HG02852 (cell line): Measurements from ENCODE around the gene DHH.
"Not testable (repeated sequence)": the region's sequence is repeated elsewhere in the genome, so short reads cannot be mapped to it uniquely, and the experiment has no call there.

ENCODE experiments used
- ATAC-seq: cut with Tn5 transposase; IDR thresholded peaks from one replicate; pipeline ENCODE4 v1.9.1; 2021; ENCODE audit warnings: mild to moderate bottlenecking, moderate library complexity; ENCODE audit not compliant: unreplicated experiment

Gene DHH

GRCh38 chr12:49079793-49080192, 14.8 kb downstream of the DHH start:
- ATAC-seq = no peak

DNA sequence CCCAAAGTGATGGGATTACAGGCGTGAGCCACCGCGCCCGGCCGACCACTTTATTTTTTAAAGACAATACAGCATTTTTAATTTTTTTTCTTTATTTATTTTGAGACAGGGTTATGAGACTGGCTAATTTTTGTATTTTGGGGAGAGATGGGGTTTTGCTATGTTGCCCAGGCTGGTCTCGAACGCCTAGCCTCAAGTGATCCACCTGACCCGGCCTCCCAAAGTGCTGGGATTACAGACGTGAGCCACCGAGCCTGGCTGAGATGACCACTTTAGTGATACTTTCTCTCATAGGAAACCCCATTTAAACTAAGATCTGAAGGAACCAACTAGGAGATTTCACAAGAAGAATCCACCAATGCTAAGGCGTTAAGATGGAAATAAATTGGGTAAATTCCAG, 23.6 kb downstream of the DHH start:
- ATAC-seq = no peak

GRCh38 chr12:49069507-49070346, 24.9 kb downstream of the DHH start, which contains the start of gene RHEBL1:
Gene RHEBL1, minus strand, starts transcription at chr12:49069979. Its CDS starts 194 bp downstream, at chr12:49069785.
- peak; percentile 99 for ATAC-seq

GRCh38 chr12:49068879-49069506, 25.6 kb downstream of the DHH start:
- ATAC-seq = no peak

- no peak for ATAC-seq
These were observed 28.5 kb downstream of the DHH start for GRCh38 chr12:49066120-49066519.

DNA sequence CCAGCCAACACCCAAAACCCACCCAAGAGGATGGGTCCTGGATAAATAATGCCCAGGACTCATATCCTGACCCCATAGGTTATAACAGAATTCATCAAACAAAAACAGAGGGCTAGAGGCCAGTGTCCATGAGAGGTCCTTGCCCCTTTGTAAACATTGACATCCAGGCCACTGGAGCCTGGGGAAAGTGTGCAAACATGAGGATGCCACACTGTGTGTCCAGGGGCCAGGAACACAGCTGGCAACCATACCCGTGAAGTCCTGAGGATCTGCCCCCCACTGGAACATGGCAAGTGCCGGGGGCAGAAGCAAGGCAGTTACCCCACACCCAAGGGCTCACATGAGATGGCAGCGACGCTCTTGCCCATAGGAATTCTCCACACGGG, 29.8 kb downstream of the DHH start:
- no peak for ATAC-seq

DNA sequence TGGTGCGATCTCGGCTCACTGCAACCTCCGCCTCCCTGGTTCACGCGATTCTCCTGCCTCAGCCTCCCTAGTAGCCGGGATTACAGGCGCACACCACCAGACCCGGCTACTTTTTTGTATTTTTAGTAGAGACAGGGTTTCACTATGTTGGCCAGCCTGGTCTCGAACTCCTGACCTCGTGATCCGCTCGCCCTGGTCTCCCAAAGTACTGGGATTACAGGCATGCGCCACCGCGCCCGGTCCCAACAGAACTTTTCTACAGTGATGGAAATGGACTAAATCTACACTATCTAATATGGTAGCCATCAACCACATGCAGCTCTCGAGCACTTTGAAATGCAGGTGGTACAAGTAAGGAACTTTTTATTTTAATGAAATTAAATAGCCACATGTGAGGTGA, 32.7 kb downstream of the DHH start:
- ATAC-seq = not testable (repeated sequence)

DNA sequence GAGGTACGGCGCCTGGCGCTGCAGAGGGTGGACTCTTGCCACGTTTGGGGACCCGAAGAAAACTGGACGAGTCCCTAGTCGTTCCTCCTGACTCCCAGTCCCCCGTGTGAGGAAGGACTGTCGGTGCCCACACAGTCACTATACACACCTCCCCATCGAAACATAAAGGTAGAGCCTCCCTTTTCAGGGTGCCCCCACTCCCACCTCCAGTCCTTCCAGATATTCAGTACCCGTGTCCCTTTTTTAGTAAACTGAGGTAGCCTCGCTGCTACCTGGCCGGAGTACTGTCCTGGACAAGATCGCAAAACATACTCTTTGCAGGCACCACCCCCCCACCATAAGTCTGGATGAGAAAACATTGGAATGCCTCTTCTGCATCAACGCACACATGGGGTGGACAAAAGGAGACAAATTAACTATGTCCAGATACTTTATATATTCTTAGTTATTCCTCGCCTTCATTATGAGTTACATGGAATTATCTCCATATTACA, 33.4 kb downstream of the DHH start:
- ATAC-seq = no peak

DNA sequence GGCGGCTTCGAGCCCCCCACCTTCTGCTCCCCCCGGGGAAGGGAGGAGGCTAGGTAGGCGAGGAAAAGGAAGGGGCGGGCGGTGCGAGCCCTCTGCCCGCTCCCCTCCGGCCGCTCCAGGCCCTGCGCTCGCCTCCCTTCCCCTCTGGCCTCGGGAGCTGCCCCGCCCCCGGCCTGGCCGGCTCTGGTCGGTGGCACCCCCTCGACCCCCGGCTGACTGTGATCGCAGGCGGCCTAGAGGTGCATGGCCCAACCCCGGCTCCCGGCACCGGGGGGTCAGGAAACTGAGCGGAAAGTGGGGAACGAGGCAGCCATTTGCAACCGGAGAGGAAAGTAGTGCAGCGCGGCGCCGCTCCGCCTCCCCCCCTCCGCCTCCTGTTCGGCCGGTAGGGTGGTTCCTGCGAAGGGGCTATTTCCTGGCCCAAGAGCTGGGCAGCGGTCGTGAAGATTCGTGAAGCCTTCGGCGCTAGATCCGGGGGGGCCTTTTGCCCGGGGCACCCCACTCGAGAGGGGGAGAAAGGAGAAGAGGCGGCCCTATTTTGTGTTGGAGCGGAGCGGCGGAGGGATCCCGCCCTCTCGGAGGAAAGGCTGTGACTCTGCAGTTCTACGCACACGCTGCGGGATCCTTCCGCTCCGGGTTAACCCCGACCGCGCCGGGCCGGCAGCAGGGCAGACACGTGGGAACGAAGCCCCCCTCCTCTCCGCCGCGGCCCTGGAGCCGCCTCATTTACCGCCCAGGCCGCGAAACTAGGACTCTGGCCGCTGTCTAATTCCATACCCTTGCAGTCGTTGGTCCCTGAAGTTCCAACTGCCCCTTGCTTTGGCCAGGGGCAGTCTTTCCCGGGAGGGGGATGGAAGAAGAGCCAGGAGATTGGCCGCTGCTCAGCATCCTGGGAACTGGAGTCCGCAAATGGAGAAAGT, 34.1 kb downstream of the DHH start, which contains the start of gene KMT2D:
TSS of gene KMT2D (minus strand) at position 558 of the 920 bp plus-strand sequence. CDS start 5,470 bp downstream, outside the sequence.
- peak; percentile 49 for ATAC-seq

- ATAC-seq = peak; percentile 13
These were observed 35.1 kb downstream of the DHH start for GRCh38 chr12:49059299-49060171.

DNA sequence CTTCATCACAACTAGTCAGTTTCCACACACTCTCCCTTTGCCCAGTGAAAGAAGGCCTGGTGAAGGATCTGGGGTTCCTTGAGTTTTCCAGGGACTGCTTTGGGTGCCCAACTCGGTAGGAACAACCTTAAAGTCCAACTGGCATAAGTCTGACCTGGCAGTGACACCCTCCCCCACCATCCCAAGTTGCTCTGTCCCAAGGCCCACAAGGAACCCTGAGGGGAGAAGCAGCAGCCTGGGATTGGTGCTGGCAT, 35.6 kb downstream of the DHH start:
- no peak for ATAC-seq

- ATAC-seq = no peak
These were observed 36.1 kb downstream of the DHH start for GRCh38 chr12:49058366-49059044.

GRCh38 chr12:49057888-49058287, 36.7 kb downstream of the DHH start:
- no peak for ATAC-seq

- ATAC-seq = peak; percentile 68
These were observed 38.4 kb downstream of the DHH start for GRCh38 chr12:49055978-49056754.

DNA sequence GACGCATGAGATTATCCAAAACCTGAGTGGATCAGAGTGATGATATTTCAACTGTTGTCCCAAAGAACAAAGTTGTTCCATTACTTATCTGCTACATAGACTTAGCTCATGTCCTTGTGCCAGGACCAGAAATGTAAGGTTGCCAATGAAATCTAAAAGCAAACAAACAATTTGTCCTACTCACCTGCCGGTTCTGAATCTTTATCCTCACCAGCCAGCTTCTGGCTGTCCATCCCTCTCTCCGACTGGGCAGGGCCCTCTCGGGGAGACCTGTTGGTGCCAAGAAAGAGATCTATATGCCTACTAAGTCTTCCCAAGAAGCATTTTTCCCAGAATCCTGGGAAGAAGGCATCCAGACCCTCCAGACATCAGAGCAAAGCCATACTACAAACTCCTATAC, 39.5 kb downstream of the DHH start:
- ATAC-seq = no peak

- no peak for ATAC-seq
These were observed 40.1 kb downstream of the DHH start for GRCh38 chr12:49054524-49054923.

DNA sequence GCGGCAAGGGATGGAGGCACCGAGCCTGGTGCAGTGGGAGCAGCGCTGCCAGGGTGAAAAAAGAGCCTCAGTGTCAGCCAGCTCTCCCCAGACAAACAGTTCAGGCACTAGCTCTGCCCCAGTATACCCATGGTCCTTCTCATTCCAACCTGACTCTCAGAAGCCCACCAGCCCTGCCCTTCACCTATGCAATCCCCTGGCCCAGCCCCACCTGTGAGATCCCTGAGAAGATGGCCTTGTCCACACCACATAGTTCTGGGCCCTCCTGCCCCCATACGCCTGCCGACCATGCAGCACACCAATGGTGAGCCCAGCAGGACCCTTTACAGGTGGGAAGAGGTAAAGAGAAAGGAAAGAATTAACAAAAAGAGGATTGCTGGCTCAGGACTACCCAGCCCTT, 40.5 kb downstream of the DHH start:
- no peak for ATAC-seq

GRCh38 chr12:49052451-49053208, 42.0 kb downstream of the DHH start:
- no peak for ATAC-seq
